ENCODE data around the gene ADAM15. TPM values are rescaled to one million over a fixed set of nuclear protein-coding genes. Genes with fewer than 3 reads are reported as not detected.
A peak's percentile ranks its signal among the peaks of the same experiment; 100 is the strongest.

The ADAM15 gene
- total RNA-seq, 1 donor from 2014 or later: 7.6 TPM

- no peak for TF ChIP-seq CTCF (IDR thresholded peaks at IDR 0.05; ENCODE audit: partially characterized antibody, unreplicated experiment)
- H3K9me3 Mint-ChIP-seq (ENCODE audit: unreplicated experiment): peaks cover 5% of the 10 kb centered on the region
- peak overlapping the region; percentile 93 for H3K4me3 Mint-ChIP-seq (ENCODE audit: unreplicated experiment)
- DNase-seq: no peak
- H3K27ac Mint-ChIP-seq (ENCODE audit: unreplicated experiment): peak overlapping the region; percentile 34
- peaks cover 10% of the 10 kb centered on the region for H3K4me1 Mint-ChIP-seq (ENCODE audit: low read depth, unreplicated experiment)
- H3K27me3 Mint-ChIP-seq (ENCODE audit: unreplicated experiment): peaks cover 12% of the 10 kb centered on the region
- H3K36me3 Mint-ChIP-seq (ENCODE audit: unreplicated experiment): no peaks in the 10 kb centered on the region
These were observed 47.8 kb upstream of the ADAM15 start for GRCh38 chr1:155003227-155003765.

- H3K27me3 Mint-ChIP-seq (ENCODE audit: unreplicated experiment): peaks cover 10% of the 10 kb centered on the region
- peaks cover 4% of the 10 kb centered on the region for H3K9me3 Mint-ChIP-seq (ENCODE audit: unreplicated experiment)
- H3K4me3 Mint-ChIP-seq (ENCODE audit: unreplicated experiment): peak overlapping the region; percentile 93
- no peaks in the 10 kb centered on the region for H3K36me3 Mint-ChIP-seq (ENCODE audit: unreplicated experiment)
- TF ChIP-seq CTCF (IDR thresholded peaks at IDR 0.05; ENCODE audit: partially characterized antibody, unreplicated experiment): no peak
- peaks cover 10% of the 10 kb centered on the region for H3K4me1 Mint-ChIP-seq (ENCODE audit: low read depth, unreplicated experiment)
- peak; percentile 55 for DNase-seq
- H3K27ac Mint-ChIP-seq (ENCODE audit: unreplicated experiment): peak overlapping the region; percentile 89
These were observed 47.3 kb upstream of the ADAM15 start for GRCh38 chr1:155003766-155004351.

GRCh38 chr1:155004352-155005075, 46.6 kb upstream of the ADAM15 start:
- Mint-ChIP-seq H3K4me1 (ENCODE audit: low read depth, unreplicated experiment) (peaks cover 6% of the 10 kb centered on the region), H3K27me3 (ENCODE audit: unreplicated experiment) (peaks cover 9% of the 10 kb centered on the region), H3K27ac (ENCODE audit: unreplicated experiment) (peak overlapping the region; percentile 89), H3K9me3 (ENCODE audit: unreplicated experiment) (peaks cover 3% of the 10 kb centered on the region), H3K36me3 (ENCODE audit: unreplicated experiment) (no peaks in the 10 kb centered on the region), H3K4me3 (ENCODE audit: unreplicated experiment) (peak overlapping the region; percentile 84)
- no peak for DNase-seq
- TF ChIP-seq CTCF (IDR thresholded peaks at IDR 0.05; ENCODE audit: partially characterized antibody, unreplicated experiment): no peak

GRCh38 chr1:155005076-155006011, 45.8 kb upstream of the ADAM15 start:
- peaks cover 6% of the 10 kb centered on the region for H3K4me1 Mint-ChIP-seq (ENCODE audit: low read depth, unreplicated experiment)
- H3K27me3 Mint-ChIP-seq (ENCODE audit: unreplicated experiment): peaks cover 7% of the 10 kb centered on the region
- no peak for DNase-seq
- no peak overlapping the region for H3K27ac Mint-ChIP-seq (ENCODE audit: unreplicated experiment)
- H3K4me3 Mint-ChIP-seq (ENCODE audit: unreplicated experiment): no peak overlapping the region
- TF ChIP-seq CTCF (IDR thresholded peaks at IDR 0.05; ENCODE audit: partially characterized antibody, unreplicated experiment): no peak
- H3K9me3 Mint-ChIP-seq (ENCODE audit: unreplicated experiment): peaks cover 1% of the 10 kb centered on the region
- H3K36me3 Mint-ChIP-seq (ENCODE audit: unreplicated experiment): no peaks in the 10 kb centered on the region
